ENCODE data around the gene DDX60.

DDX60 gene, protein sequence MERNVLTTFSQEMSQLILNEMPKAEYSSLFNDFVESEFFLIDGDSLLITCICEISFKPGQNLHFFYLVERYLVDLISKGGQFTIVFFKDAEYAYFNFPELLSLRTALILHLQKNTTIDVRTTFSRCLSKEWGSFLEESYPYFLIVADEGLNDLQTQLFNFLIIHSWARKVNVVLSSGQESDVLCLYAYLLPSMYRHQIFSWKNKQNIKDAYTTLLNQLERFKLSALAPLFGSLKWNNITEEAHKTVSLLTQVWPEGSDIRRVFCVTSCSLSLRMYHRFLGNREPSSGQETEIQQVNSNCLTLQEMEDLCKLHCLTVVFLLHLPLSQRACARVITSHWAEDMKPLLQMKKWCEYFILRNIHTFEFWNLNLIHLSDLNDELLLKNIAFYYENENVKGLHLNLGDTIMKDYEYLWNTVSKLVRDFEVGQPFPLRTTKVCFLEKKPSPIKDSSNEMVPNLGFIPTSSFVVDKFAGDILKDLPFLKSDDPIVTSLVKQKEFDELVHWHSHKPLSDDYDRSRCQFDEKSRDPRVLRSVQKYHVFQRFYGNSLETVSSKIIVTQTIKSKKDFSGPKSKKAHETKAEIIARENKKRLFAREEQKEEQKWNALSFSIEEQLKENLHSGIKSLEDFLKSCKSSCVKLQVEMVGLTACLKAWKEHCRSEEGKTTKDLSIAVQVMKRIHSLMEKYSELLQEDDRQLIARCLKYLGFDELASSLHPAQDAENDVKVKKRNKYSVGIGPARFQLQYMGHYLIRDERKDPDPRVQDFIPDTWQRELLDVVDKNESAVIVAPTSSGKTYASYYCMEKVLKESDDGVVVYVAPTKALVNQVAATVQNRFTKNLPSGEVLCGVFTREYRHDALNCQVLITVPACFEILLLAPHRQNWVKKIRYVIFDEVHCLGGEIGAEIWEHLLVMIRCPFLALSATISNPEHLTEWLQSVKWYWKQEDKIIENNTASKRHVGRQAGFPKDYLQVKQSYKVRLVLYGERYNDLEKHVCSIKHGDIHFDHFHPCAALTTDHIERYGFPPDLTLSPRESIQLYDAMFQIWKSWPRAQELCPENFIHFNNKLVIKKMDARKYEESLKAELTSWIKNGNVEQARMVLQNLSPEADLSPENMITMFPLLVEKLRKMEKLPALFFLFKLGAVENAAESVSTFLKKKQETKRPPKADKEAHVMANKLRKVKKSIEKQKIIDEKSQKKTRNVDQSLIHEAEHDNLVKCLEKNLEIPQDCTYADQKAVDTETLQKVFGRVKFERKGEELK (N-terminal part only)

DNA sequence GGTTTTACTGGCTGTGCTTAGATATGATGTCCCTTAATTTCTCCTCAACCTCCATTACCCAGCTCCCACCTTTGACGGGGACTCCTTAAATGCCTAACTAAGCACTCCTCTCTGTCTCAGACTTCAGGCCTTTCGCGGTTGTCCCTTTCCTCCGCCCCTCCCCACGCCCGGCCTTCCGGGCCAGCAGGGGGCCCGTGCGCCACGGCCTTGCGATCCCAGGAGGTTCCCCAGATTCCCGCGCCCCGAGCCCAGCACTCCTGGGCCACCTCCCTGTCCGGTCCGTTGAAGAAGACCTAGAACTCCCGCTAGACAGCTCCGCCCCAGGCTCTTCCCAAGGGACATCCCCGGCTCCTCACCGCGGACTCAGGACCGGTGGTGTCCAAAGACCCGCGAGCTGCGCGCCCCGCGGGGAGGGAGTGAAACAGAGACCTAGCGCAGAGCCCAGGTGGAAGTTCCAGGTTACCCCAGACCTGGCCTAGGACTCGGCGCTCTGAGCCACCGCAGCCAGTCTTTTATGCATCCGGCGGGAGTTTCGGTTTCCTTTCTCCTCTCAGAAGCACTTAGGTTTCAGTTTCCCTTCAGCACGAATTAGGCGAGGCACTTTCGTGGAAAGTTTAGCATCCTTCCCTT is at the start of gene DDX60:
Gene DDX60 (minus strand): TSS at position 487 of the 630 bp plus-strand sequence. CDS start 7,493 bp downstream, outside the sequence.
- Histone ChIP-seq H3K4me1 (ENCODE audit: control insufficient read depth, insufficient read depth, low read length) (peaks cover 23% of the 10 kb centered on the region), H3K36me3 (ENCODE audit: control insufficient read depth, insufficient read depth, low read length) (no peaks in the 10 kb centered on the region), H3K27me3 (ENCODE audit: control insufficient read depth, insufficient read depth, low read length) (no peaks in the 10 kb centered on the region), H3K4me3 (ENCODE audit: low read length) (peak within 1 kb of the TSS; percentile 96), H3K9ac (ENCODE audit: low read length) (peak within 1 kb of the TSS; percentile 98), H3K9me3 (ENCODE audit: control insufficient read depth, low read length) (no peaks in the 10 kb centered on the region)

DNA sequence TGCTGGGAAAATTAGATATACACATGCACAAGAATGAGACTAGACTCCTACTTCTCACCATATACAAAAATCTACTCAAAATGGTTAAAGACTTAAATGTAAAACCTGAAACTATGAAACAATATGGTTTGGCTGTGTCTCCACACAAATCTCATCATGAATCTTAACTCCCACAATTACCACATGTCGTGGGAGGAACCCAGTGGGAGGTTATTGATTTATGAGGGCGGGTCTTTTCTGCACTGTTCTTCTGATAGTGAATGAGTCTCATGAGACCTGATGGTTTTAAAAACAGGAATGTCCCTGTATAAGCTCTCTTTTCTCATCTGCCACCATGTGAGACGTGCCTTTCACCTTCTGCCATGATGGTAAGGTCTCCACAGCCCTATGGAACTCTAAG is 48.5 kb upstream of the DDX60 start:
- Histone ChIP-seq H3K4me1 (ENCODE audit: control insufficient read depth, insufficient read depth, low read length) (no peaks in the 10 kb centered on the region), H3K9ac (ENCODE audit: low read length) (no peak overlapping the region), H3K9me3 (ENCODE audit: control insufficient read depth, low read length) (no peaks in the 10 kb centered on the region), H3K4me3 (ENCODE audit: low read length) (no peak overlapping the region), H3K27me3 (ENCODE audit: control insufficient read depth, insufficient read depth, low read length) (no peaks in the 10 kb centered on the region), H3K36me3 (ENCODE audit: control insufficient read depth, insufficient read depth, low read length) (no peaks in the 10 kb centered on the region)

DNA sequence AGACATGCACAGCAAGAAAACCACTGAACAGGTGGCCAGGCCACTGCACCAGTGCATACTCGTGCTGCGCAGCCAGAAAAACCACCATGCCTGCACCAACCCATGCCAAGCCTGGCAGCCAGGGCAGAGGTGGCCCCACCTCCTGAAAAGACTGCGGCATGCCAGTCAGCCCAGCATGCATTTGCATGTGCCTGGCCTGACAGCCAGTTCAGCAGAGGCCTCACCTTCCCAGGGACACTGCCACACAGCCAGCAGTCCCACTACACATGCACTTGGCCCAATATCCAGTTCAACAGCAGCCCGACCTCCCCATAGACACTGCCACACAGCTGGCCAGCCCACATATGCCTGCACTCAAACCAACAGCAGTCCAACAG is 43.5 kb upstream of the DDX60 start:
- no peaks in the 10 kb centered on the region for H3K9me3 ChIP-seq (ENCODE audit: control insufficient read depth, low read length)
- H3K36me3 ChIP-seq (ENCODE audit: control insufficient read depth, insufficient read depth, low read length), result peaks cover 5% of the 10 kb centered on the region
- H3K9ac ChIP-seq (ENCODE audit: low read length), result no peak overlapping the region
- no peak overlapping the region for H3K4me3 ChIP-seq (ENCODE audit: low read length)
- no peaks in the 10 kb centered on the region for H3K27me3 ChIP-seq (ENCODE audit: control insufficient read depth, insufficient read depth, low read length)
- no peaks in the 10 kb centered on the region for H3K4me1 ChIP-seq (ENCODE audit: control insufficient read depth, insufficient read depth, low read length)

DNA sequence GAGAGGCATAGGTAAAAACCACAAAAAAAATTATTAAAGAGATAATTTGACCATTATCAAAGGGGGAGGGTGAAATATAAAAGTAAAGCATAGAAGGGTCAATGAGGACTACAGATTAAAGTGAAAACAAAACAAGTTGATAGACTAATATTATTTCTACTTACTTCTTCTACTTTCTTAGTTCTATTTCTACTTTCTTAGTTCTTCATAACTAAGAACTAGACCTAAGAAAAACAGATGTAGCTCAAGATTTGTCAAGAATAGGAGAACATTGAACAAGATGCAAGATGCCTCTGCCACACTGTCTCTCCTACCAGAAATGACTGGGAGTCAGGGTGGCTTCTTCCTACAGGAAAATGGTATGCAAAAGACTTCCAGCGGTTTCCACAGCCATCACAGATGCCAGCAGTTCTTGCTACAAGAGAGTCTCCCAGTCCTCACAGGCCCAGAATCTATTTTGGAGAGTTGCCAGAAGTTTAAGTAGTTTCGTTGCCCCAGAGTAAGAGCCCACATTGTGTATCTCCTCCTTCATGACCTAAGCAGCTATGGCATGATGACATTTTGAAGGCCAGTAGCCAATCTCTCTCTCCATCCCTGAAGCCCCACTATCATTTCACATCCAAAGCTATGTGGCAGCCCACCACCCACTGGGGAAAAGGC is 42.9 kb upstream of the DDX60 start:
- Histone ChIP-seq H3K27me3 (ENCODE audit: control insufficient read depth, insufficient read depth, low read length) (no peaks in the 10 kb centered on the region), H3K9me3 (ENCODE audit: control insufficient read depth, low read length) (no peaks in the 10 kb centered on the region), H3K9ac (ENCODE audit: low read length) (no peak overlapping the region), H3K36me3 (ENCODE audit: control insufficient read depth, insufficient read depth, low read length) (peaks cover 5% of the 10 kb centered on the region), H3K4me1 (ENCODE audit: control insufficient read depth, insufficient read depth, low read length) (no peaks in the 10 kb centered on the region), H3K4me3 (ENCODE audit: low read length) (no peak overlapping the region)

DNA sequence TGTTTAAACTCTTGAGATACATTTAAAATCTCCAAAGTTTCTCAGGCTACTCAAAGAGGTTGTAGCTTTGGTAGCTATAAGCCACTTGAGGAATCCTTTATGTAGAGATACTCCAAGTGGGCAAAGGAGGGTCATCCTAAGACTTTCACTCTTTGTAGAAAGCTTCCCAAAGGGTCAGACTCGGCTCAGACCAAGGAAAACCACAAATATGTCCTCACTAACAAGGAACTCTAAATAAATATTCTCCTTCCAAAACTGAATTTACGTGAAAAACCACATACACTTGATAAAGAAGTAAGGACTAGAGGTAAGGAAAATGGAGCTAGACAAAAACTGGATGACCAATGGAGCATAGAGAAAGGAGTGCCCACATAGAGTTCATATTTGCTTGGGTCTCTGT is 41.7 kb upstream of the DDX60 start:
- Histone ChIP-seq H3K27me3 (ENCODE audit: control insufficient read depth, insufficient read depth, low read length) (no peaks in the 10 kb centered on the region), H3K4me3 (ENCODE audit: low read length) (no peak overlapping the region)

DNA sequence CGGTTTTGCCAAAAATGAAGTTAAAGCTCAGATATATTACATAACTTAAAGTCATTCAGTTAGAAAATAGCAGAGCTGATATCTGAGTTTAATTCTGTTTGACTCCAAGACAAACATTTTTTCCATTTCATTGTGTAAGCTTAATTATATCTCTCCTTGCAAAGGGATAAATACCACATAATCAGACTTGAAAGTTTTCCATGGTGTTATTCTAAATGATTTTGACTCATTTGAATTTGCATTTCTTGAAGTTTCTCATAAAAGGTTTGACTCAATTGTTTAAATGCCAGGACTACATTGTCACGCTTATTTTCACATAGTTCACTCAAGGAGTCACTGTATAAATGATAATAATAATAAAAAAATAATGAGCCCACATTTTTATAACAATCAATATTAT is 39.4 kb upstream of the DDX60 start:
- H3K27me3 ChIP-seq (ENCODE audit: control insufficient read depth, insufficient read depth, low read length), result no peaks in the 10 kb centered on the region
- peaks cover 5% of the 10 kb centered on the region for H3K36me3 ChIP-seq (ENCODE audit: control insufficient read depth, insufficient read depth, low read length)
- H3K9ac ChIP-seq (ENCODE audit: low read length), result no peak overlapping the region
- no peak overlapping the region for H3K4me3 ChIP-seq (ENCODE audit: low read length)
- no peaks in the 10 kb centered on the region for H3K4me1 ChIP-seq (ENCODE audit: control insufficient read depth, insufficient read depth, low read length)
- no peaks in the 10 kb centered on the region for H3K9me3 ChIP-seq (ENCODE audit: control insufficient read depth, low read length)

More for the DNA sequence above, 41.7 kb upstream of the DDX60 start:
- Histone ChIP-seq H3K9me3 (ENCODE audit: control insufficient read depth, low read length) (no peaks in the 10 kb centered on the region), H3K36me3 (ENCODE audit: control insufficient read depth, insufficient read depth, low read length) (peaks cover 5% of the 10 kb centered on the region), H3K4me1 (ENCODE audit: control insufficient read depth, insufficient read depth, low read length) (no peaks in the 10 kb centered on the region), H3K9ac (ENCODE audit: low read length) (no peak overlapping the region)

DNA sequence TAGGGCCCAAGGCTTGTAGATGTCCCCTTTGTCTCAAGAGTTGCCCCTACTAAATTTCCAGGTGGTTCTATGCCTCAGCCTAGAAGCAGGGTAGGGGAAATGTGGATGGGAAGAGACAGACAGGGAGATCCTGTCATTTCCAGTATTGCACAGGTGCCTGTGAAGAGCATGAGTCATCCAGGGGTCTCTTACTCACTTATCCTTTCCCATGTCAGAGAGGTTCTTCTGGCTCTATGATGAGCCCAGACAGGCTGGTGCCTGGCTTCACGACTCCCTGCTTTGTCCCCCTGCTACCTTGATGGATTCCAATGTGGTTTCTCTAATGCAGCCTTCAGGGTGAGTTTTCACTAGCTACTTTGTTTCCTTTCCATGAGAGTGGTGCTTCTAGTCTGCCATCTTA is 35.2 kb upstream of the DDX60 start:
- Histone ChIP-seq H3K27me3 (ENCODE audit: control insufficient read depth, insufficient read depth, low read length) (no peaks in the 10 kb centered on the region), H3K4me3 (ENCODE audit: low read length) (no peak overlapping the region), H3K36me3 (ENCODE audit: control insufficient read depth, insufficient read depth, low read length) (peaks cover 5% of the 10 kb centered on the region)

DNA sequence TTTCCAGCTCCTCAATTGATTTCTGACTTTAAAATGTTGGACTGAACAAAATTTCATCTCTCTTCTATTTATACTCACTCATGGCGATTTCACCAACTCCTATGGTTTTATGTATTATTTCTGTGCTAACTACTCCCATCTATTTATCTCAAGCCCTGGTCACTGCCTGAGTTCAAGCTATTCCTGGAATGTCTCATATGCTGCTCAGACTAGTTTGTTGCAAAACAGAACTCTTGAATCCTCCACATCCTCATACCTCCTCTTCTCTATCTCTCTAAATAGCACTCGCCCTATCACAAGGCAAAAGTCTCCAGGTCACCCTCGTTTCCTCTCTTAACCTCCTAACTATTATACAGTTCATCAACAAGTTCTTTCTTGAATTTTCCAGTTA is 19.0 kb upstream of the DDX60 start:
- no peak overlapping the region for H3K4me3 ChIP-seq (ENCODE audit: low read length)
- H3K27me3 ChIP-seq (ENCODE audit: control insufficient read depth, insufficient read depth, low read length), result no peaks in the 10 kb centered on the region
- H3K9ac ChIP-seq (ENCODE audit: low read length), result no peak overlapping the region
- H3K36me3 ChIP-seq (ENCODE audit: control insufficient read depth, insufficient read depth, low read length), result no peaks in the 10 kb centered on the region
- H3K4me1 ChIP-seq (ENCODE audit: control insufficient read depth, insufficient read depth, low read length), result no peaks in the 10 kb centered on the region
- no peaks in the 10 kb centered on the region for H3K9me3 ChIP-seq (ENCODE audit: control insufficient read depth, low read length)

More for the DNA sequence above, 35.2 kb upstream of the DDX60 start:
- Histone ChIP-seq H3K9me3 (ENCODE audit: control insufficient read depth, low read length) (no peaks in the 10 kb centered on the region), H3K9ac (ENCODE audit: low read length) (no peak overlapping the region), H3K4me1 (ENCODE audit: control insufficient read depth, insufficient read depth, low read length) (no peaks in the 10 kb centered on the region)

DNA sequence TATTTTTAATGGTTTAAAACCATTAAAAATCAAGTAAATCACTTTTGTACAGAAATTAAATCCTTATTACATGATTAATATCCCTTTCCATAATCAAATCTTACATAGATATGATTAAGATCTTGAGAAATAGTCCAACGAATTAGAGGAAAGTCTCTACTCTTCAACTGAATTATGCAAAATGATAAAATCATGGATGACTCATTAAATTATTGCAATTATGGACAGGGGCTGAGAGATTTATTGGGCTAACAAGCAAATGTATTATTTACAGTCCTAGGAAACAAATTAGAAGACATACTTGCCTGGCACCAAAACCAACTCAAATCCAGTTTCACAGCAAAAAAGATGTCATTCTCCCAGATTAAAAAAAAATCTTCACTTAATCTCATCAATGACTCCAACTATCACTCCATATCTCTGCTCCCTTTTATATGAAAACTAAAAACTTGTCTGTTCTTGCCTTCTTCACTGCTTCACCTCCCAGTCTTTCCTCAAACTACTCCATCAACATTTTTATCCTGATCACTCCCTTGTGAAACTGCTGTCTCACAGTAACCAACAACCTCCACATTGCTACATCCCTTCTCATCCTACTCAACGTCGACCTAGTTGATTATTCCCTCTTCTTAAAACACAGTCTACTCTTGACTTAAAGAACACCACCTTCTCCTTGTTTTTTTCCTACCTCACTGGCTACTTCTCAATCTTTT is 18.4 kb upstream of the DDX60 start:
- Histone ChIP-seq H3K36me3 (ENCODE audit: control insufficient read depth, insufficient read depth, low read length) (no peaks in the 10 kb centered on the region), H3K4me3 (ENCODE audit: low read length) (no peak overlapping the region), H3K4me1 (ENCODE audit: control insufficient read depth, insufficient read depth, low read length) (no peaks in the 10 kb centered on the region), H3K9me3 (ENCODE audit: control insufficient read depth, low read length) (no peaks in the 10 kb centered on the region), H3K9ac (ENCODE audit: low read length) (no peak overlapping the region), H3K27me3 (ENCODE audit: control insufficient read depth, insufficient read depth, low read length) (no peaks in the 10 kb centered on the region)

DNA sequence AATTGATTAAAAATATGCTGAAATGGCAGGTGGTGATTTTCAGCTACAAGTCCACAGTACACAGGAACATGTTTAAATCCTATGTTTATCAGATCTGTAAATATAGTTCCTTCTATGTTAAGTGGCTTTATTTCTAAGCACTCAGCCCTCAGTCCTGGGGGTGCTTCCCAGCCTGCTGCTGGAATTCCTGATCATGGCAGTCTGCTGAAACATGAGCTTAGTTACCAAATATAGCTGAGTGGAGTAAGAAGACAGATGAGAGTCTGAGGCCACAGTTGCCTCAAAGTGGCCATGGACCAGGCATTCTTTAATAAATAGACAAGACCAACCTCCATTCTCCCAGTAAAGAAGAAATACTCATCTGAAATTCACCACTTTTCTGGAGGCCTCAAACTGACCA is 17.1 kb upstream of the DDX60 start:
- Histone ChIP-seq H3K4me3 (ENCODE audit: low read length) (no peak overlapping the region), H3K27me3 (ENCODE audit: control insufficient read depth, insufficient read depth, low read length) (no peaks in the 10 kb centered on the region), H3K9ac (ENCODE audit: low read length) (no peak overlapping the region), H3K4me1 (ENCODE audit: control insufficient read depth, insufficient read depth, low read length) (no peaks in the 10 kb centered on the region), H3K36me3 (ENCODE audit: control insufficient read depth, insufficient read depth, low read length) (no peaks in the 10 kb centered on the region), H3K9me3 (ENCODE audit: control insufficient read depth, low read length) (no peaks in the 10 kb centered on the region)

DNA sequence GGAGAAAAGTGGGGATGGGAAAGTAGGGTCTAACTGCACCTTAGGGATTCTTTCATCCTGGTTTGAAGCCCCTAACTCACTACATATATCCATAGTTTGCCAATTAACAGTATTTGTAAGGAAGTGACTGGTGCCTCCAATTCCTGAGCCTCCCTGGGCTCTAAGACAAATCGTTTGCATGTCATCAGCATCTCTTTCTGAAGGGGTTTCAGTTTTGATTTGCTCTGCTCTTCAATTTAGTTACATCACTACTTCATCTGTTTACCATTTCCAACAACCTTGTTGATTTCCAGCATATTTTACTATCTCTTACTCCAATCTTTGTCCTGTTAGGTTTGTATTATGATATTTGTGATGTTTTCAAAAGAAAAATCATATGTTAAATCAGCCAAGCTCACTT is 15.5 kb upstream of the DDX60 start:
- no peaks in the 10 kb centered on the region for H3K27me3 ChIP-seq (ENCODE audit: control insufficient read depth, insufficient read depth, low read length)
- no peak overlapping the region for H3K9ac ChIP-seq (ENCODE audit: low read length)
- H3K36me3 ChIP-seq (ENCODE audit: control insufficient read depth, insufficient read depth, low read length), result no peaks in the 10 kb centered on the region
- H3K9me3 ChIP-seq (ENCODE audit: control insufficient read depth, low read length), result no peaks in the 10 kb centered on the region
- no peaks in the 10 kb centered on the region for H3K4me1 ChIP-seq (ENCODE audit: control insufficient read depth, insufficient read depth, low read length)
- H3K4me3 ChIP-seq (ENCODE audit: low read length), result no peak overlapping the region

All from mucosa of stomach (tissue), 1 donor.